ENCODE results near the gene MCF2L.
"Not testable (repeated sequence)": the region's sequence is repeated elsewhere in the genome, so short reads cannot be mapped to it uniquely, and the experiment has no call there.

The MCF2L gene, protein sequence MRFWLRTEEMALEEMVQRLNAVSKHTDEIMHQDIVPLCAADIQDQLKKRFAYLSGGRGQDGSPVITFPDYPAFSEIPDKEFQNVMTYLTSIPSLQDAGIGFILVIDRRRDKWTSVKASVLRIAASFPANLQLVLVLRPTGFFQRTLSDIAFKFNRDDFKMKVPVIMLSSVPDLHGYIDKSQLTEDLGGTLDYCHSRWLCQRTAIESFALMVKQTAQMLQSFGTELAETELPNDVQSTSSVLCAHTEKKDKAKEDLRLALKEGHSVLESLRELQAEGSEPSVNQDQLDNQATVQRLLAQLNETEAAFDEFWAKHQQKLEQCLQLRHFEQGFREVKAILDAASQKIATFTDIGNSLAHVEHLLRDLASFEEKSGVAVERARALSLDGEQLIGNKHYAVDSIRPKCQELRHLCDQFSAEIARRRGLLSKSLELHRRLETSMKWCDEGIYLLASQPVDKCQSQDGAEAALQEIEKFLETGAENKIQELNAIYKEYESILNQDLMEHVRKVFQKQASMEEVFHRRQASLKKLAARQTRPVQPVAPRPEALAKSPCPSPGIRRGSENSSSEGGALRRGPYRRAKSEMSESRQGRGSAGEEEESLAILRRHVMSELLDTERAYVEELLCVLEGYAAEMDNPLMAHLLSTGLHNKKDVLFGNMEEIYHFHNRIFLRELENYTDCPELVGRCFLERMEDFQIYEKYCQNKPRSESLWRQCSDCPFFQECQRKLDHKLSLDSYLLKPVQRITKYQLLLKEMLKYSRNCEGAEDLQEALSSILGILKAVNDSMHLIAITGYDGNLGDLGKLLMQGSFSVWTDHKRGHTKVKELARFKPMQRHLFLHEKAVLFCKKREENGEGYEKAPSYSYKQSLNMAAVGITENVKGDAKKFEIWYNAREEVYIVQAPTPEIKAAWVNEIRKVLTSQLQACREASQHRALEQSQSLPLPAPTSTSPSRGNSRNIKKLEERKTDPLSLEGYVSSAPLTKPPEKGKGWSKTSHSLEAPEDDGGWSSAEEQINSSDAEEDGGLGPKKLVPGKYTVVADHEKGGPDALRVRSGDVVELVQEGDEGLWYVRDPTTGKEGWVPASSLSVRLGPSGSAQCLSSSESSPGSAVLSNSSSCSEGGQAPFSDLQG

DNA sequence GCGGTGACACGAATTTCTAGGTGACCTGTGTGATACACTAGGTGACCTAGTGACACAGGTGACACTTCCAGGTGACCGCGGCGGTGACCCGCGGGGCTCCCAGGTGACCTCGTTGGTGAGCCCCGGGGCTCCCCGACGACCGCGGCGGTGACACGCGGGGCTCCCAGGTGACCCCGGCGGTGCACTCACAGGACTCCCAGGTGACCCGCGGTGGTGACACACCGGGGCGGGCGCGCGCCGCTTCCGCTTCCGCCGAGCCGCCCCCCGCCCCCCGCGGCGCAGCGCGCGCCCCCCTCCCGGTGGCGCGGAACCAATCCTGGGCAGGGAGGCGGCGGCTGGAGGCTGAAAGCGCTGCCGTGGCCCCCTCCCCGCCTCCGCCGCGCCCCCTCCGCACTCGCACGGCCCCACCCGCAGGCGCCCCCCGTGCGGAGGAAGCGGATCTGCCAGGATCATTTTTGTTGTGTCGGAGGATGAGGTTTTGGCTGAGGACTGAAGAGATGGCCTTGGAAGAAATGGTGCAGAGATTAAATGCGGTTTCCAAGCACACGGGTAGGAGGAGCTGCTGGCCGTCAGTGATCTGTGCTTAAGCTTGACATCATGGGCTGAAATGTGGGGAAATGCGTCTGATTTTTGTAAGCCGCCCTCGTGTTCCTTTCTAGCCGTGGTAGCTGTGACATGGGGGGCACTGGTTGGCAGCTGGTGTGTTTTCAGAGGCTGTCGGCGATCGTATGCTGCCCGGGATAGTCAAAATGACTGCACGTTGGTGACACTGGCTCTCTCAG is at the start of gene MCF2L:
MCF2L (plus strand) TSS at position 305 of the 782 bp plus-strand sequence; CDS start at position 471, 166 bp downstream.
- DNase-seq (ENCODE audit: low read depth in 2 of 2), result no peak

DNA sequence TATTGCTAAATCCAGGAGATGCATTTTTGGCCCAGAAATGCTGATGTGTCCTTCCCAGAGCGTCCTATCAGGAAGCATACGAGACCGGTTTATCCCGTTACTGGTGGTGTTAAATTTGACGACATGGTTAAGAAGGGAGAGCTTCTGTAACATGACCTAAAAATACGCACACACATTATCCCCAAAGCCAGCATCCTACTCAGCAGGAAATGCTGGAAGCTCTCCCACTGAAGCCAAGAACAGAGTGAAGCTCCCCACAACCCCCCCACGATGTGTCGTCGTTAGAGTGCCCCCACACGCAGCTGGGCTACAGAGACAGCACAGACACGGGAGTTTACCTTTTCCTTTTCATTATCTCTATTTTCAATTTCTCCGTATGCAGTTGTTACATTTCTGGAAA is 45.1 kb upstream of the MCF2L start:
- no peak for DNase-seq (ENCODE audit: low read depth in 2 of 2)

DNA sequence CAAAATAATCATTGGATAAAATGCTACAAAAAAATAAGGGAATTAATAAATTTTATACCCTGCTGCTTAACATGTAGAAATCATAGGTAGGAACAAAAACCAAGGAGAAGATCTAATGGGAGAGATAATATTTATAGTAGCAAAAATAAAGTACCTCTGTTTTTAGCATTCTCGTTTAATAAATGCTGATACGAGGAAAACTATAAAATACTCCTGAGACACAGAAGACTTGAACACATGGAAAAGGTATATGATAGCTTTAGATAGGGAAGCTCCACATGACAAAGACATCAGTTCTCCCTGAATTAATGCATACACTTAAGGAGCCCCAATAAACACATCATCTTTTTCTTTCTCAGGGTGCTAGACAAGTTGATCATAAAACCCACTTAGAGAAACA is 44.6 kb upstream of the MCF2L start:
- no peak for DNase-seq (ENCODE audit: low read depth in 2 of 2)

DNA sequence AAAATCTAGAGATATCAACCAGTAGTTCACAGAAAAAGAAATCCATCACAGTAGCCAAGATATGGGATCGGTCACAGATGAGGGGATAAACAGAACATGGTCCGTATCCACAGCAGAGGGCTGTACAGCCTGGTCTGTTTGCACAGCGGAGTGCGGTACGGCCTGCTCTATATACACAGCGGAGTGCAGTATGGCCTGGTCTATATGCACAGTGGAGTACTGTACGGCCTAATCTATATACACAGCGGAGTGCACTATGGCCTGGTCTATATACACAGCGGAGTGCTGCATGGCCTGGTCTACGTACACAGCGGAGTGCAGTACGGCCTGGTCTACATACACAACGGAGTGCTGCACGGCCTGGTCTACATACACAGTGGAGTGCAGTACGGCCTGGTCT is 43.0 kb upstream of the MCF2L start:
- no peak for DNase-seq (ENCODE audit: low read depth in 2 of 2)

DNA sequence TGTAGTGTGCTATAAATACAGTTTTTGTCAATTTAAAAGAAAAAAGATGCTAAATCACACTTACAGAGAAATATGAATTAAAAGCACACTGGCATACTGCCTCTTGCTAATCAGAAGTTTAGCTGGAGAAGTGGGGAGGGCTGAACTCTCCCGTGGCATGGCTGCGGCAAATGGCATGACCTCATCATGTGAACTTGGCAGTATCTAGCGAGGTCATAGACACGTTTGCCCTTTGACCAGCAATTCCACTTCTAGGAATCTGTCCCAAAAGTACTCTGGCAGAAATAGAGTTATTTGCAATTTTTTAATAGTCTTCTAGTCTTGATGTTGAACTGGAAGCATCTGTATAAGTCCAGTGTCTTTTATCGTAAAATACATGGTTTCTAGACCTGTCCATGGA is 42.0 kb upstream of the MCF2L start:
- DNase-seq (ENCODE audit: low read depth in 2 of 2), result no peak

DNA sequence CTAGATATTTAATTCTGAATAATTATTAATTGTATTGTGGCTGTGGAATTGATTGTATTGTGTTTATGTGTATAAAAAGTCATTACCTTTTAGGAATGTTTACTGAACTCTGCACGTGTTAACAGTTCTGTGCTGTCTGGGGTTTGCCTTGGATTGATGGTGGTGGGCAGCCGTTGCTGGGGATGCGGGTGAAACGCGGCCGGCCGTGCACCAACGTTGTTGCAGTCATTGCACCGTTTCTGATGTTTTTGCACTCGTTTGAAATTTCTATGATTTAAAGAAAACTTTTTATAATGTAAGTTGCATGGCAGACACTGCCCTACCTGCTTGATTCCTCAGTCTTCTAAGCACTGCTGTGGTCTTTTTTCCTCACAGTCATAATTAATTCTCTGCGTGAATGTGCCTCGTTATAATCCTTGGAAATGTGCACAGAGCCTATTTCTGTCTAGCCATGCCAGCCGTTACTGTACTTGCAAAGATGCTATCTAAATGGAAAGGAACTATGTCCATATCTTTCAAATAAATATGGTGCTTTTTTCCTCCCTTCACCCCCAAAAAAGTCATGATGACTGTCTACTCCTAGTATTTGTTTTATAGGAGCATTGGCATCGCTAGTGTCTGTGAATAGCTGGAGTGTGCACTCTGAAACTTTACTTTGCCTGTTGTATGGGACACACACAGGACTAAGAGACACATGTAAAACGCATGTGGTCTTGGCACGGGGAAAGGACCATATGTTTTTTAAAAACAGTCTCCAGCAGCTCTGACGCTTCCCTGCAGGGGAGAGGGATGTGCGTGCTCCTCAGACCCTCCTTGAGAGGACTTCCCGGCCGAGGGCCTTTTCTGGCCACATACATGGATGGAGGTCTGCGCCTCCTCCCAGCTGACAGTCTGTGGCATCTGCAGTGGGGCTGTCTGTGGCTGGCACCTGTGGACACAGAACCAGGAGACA is 40.7 kb upstream of the MCF2L start:
- DNase-seq (ENCODE audit: low read depth in 2 of 2), result no peak

DNA sequence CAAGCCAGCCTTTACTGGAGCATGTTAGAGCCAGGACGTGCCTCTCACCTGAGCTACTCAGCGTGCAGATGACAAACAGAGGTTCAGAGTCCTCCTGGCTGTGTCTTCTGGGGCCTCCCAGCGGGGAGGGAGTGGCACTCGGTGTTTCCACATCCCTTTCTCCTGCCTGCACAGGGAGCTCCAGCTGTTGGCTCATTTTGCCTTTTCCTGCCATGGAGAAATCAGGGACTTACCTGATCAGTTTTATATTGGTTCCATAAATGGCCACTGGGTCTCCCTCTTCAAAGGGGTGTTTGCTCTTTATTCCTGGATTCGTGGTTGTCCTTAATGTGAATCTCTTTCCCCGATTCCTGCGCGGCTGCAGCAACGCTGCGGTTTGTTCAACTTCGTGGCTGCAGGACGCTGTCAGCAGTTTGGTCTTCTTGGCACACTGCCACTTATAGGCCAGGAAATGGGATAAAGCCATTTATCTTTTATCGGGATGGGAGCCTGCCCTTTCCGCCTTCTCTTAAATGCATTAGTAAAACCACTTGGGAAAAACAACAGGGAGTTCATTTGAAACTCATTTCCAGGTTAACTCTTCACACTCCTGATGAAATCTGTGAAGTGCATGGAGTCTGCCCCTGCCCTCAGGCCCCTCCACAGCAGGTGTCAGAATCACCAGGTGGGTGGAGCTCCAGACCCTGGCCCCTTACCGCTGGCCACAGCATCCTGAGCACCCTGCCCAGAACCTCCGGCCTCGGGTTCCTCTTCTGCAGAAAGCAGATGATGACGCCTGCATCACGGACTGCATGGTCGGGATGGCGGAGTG is 39.8 kb upstream of the MCF2L start:
- DNase-seq (ENCODE audit: low read depth in 2 of 2), result peak in 1 of 2 experiments; percentile 5

DNA sequence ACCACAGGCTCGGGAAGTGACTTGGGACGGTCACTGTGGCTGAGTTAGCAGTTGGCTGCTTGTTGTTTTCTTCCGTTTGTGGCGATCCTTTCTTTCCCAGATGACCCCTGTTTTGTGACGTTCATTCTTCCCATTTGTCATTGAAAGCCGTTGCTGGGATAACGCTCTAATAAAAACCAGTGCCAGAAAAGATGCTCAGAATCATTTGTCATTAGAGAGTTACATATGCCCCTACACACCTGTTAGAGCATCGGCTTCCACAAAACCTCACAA is 39.3 kb upstream of the MCF2L start:
- DNase-seq (ENCODE audit: low read depth in 2 of 2), result no peak

DNA sequence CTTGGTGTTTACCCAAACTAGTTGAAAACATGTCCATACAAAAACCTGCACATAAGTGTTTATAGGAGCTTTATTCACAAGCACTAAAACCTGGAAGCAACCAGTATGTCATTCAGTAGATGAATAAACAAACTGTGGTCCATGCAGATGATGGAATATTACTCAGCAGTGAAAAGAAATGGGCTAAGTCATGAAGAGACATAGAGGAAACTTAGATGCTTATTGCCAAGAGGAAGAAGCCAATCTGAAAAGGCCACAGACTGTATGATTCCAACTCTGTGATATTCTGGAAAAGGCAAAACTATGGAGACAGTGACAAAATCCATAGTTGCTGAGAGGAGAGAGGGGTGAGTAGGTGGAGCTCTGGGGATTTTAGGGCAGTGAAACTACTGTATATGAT is 38.8 kb upstream of the MCF2L start:
- DNase-seq (ENCODE audit: low read depth in 2 of 2), result no peak

DNA sequence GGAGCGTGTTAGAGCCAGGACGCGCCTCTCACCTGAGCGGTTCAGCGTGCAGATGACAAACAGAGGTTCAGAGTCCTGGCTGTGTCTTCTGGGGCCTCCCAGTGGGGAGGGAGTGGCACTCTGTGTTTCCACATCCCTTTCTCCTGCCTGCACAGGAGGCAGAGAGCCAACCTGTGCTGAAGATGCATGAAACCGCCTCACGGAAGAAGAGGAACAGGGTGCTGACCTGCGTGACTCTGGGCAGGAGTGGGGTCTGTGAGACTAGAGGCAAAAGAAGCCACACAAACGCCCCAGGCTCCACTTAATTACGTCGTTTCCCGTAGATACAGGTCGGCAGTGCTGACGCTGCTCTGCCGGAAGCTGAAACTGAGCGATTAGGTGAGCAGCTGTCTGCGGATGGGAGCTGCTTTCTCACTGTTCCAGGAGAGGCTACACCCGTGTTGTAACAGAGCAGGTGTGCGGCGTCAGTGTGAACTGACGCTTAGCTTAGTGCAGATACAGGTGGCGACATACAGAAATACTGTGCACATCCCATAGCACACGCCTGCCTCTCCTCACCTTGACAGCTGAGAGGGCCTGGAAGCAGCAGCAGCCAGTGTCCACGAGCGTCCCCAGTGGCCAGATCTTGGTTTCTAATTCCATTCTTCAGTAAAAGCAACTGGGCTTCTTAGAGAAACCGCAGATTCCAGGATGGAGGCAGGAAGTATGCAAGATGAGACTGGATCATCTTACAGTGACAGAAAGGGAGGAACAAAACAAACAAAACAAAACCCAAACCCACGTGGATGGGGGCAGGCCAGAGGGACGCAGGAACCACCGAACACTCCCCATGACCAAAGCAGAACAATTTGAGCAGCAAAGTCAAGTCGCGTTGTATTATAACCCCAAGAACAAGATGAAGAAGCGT is 37.7 kb upstream of the MCF2L start:
- DNase-seq (ENCODE audit: low read depth in 2 of 2), result peak; percentile 28 to 29

DNA sequence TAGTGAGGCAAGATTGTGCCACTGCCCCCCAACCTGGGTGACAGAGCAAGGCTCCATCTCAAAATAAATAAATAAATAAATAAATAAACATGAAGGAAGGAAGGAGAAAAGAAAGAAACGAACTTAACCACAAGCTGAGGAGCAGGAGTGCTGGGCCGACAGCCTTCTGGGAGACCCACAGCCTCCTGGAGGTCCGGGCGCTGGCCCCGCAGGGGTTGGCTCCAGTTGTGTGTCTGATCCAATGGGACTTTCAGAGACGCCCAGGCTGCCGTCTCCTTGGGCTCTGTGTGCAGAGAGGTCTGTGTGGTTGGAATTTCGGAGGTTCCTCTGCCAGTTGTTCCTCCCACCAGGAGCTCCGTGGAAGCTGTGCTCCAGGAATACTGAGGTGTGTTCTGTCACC is 36.0 kb upstream of the MCF2L start:
- no peak for DNase-seq (ENCODE audit: low read depth in 2 of 2)

DNA sequence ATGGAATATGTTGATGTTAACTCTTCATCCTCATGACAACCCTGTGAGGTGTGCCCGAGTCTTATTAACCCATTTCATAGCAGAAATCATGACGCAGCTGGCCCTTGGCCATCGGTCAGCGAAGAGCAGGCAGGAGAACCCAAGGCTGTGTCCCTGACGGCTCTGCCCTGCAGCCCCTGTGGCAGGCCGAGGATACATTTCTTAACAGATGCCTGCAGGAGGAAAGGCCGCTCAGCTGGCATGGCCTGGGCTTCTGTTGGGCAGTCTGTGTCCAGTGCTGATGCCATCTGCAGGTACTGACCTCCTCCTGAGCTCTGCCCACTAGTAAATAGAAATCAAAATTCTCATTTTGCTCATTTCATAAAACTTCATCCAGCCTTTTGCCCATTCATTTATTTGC is 35.4 kb upstream of the MCF2L start:
- DNase-seq (ENCODE audit: low read depth in 2 of 2), result no peak

DNA sequence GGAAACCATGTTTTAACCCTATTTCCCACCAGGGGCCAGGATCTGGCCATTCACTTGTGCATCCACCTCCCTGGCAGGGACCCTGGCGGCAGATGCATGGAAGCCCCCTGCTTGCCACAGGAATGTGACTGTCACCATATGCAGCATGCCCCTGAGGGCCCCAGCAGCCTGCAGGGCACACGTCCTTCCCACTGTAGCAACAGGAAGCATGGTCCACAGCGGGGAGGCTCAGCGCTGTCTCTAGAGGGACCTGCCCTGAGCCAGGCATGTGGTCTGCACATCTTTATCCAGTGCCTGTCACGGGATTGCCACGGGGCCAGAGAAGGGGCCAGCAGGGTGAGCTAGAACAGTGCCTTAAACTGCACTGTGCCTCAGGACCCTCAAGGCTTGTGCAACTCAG is 34.9 kb upstream of the MCF2L start:
- no peak for DNase-seq (ENCODE audit: low read depth in 2 of 2)

DNA sequence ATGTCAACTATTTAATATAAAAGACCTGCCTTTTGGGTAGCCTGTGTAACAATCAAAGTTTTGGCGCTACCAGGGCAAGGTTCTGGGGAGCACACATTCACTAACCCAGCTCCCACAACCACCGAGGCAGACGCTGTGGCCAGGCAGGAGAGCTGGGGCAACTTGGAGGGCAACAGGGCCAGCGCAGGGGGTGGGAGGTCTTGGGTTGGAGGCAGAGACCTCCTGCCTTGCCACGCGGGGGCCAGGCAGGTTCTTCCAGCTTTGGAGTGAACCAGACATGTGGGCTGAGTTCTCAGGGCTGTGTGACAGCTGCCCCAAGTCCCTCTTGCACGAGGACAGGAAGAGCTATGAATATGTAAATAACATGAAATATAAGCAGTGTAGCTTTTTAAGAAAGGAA is 30.3 kb upstream of the MCF2L start:
- no peak for DNase-seq (ENCODE audit: low read depth in 2 of 2)

DNA sequence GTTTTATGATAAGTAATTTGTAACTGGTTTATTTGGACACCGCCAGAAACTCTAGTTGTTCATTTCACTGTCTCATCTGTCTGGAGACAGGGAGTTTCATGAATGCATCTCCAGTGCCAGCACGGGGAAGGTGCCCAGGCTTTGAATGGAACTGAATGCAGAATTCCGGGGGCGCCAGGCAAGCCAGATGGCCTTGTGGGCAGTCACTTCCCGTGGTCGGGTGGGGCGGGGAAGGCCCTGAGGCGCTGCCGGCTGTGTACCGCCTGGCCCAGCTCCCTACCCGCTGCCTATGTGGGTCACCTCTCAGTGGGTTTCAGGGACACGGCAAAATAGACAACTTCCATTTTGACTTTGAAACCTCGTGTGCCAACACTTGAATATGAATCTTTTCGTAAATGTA is 28.8 kb upstream of the MCF2L start:
- no peak for DNase-seq (ENCODE audit: low read depth in 2 of 2)

DNA sequence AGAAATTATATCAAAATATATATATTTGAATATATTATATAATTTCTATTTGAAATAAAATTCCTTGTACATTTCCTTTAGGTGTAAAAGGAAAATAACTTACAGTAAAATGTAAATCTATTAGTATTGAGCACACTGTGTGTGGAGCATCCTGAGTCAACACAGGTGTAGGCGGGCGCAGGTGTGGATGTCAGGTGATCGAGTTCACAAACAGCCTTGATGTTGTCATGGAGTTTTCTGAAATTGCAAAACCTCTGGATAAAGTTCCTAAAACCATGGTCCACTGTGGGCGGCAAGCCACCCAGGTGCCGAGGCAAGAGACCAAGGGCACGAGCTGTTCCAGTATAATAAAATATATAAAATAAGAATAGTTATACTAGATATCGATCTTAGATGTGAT is 27.7 kb upstream of the MCF2L start:
- DNase-seq (ENCODE audit: low read depth in 2 of 2), result no peak

DNA sequence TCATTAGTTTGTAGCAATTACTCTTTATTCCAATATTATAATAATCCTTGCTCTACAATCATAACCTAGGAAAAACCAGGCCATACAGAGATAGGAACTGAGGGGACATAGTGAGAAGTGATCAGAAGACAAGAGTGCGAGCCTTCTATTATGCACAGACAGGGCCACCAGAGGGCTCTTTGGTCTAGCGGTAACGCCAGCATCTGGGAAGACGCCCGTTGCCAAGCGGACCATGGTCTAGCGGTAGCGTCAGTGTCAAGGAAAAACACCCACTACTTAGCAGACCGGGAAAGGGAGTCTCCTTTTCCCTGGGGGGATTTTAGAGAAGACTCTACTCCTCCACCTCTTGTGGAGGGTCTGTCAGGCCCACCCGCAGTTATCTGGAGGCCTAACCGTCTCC is 27.2 kb upstream of the MCF2L start:
- not testable (repeated sequence) for DNase-seq (ENCODE audit: low read depth in 2 of 2)

DNA sequence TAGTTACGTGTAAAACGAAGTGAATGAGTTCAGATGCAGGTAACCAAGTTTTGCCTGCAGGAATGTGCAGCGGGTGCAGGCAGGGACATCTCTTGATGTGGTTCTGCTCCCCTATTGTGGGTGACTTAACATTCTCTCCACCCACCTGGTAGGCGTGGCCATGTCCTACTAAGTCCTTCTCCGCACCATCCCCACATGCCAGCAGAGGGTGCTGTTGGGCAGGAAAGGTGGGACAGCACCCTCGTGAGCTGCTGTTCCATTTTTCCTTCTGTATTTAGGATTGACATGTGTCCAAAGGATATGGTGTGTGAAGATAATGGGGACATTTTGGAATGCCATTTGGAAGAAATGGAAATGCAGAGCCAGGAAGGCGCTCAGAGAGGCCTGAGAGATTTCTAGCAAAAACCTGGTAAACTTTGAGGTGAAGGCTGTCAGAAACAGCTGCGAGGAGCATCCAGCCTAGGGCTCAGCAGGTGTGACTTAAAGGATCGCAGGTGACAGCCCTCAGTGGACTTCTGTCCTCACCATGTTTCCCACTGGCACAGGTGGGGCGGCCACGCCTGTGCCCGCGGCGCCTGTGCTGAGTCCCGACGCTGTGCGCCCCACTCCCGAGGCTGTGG is 26.2 kb upstream of the MCF2L start:
- DNase-seq (ENCODE audit: low read depth in 2 of 2), result peak; percentile 62 to 69
